HepG2 (cell line): ENCODE results near the gene AJUBA. TPM values are rescaled to one million over a fixed set of nuclear protein-coding genes. Genes with fewer than 3 reads are reported as not detected.

ENCODE experiments used
- CCDC6 ChIP-seq: sonication (generic); formaldehyde crosslinking; IDR thresholded peaks from 2 replicates; pipeline ENCODE4 v1.8.1; 2022; ENCODE audit warnings: mild to moderate bottlenecking, missing genetic modification reagents, moderate library complexity
- FOXO4 ChIP-seq: sonication (generic); formaldehyde crosslinking; conservative IDR thresholded peaks from 2 replicates; pipeline ENCODE4 v1.8.1; 2023; ENCODE audit warnings: missing genetic modification reagents
- GMEB2 ChIP-seq: IDR thresholded peaks from 2 replicates; pipeline ENCODE4 v1.6.1; 2016; ENCODE audit warnings: missing biosample characterization, missing genetic modification reagents, low read depth
- KLF15 ChIP-seq: sonication (generic); formaldehyde crosslinking; IDR thresholded peaks from 2 replicates; pipeline ENCODE4 v1.8.1; 2023; ENCODE audit warnings: borderline replicate concordance, mild to moderate bottlenecking, inconsistent platforms, missing genetic modification reagents, mixed read lengths
- MTA1 ChIP-seq: sonication (generic); formaldehyde crosslinking; IDR thresholded peaks from 2 replicates; pipeline ENCODE4 v1.4.0; 2020; ENCODE audit warnings: missing genetic modification reagents, mild to moderate bottlenecking, borderline replicate concordance
- SRSF9 ChIP-seq: fragments of 200-400 bp; formaldehyde crosslinking; IDR thresholded peaks from 2 replicates; pipeline ENCODE4 v1.6.1; 2018; ENCODE audit warnings: borderline replicate concordance, mild to moderate bottlenecking, low read depth, low read length; ENCODE audit not compliant: insufficient read depth, poor library complexity, severe bottlenecking
- UBTF ChIP-seq: sonication (generic); formaldehyde crosslinking; IDR thresholded peaks from 2 replicates; pipeline ENCODE4 v1.4.0; 2020; ENCODE audit warnings: mild to moderate bottlenecking, missing genetic modification reagents
- ZFP36L2 ChIP-seq: sonication (generic); formaldehyde crosslinking; IDR thresholded peaks from 2 replicates; pipeline ENCODE4 v1.4.0; 2020; ENCODE audit warnings: missing genetic modification reagents
- ZHX2 ChIP-seq, 2 experiments: sonication (generic) in 1 of 2; formaldehyde crosslinking in 1 of 2; IDR thresholded peaks; 2 replicates each; pipeline versions ENCODE4 v1.6.1 to v1.9.0; 2014 to 2022; ENCODE audit warnings: antibody characterized with exemption in 1 of 2, borderline replicate concordance in 1 of 2, inconsistent platforms in 1 of 2, low read depth in 1 of 2, missing genetic modification reagents in 1 of 2
- ZNF12 ChIP-seq: sonication (generic); formaldehyde crosslinking; IDR thresholded peaks from 2 replicates; pipeline ENCODE4 v1.5.0; 2020; ENCODE audit warnings: missing genetic modification reagents
- ZNF20 ChIP-seq: sonication (generic); formaldehyde crosslinking; IDR thresholded peaks from 2 replicates; pipeline ENCODE4 v1.4.0; 2020; ENCODE audit warnings: mild to moderate bottlenecking, moderate library complexity, missing genetic modification reagents
- ZNF234 ChIP-seq: sonication (generic); formaldehyde crosslinking; conservative IDR thresholded peaks from 2 replicates; pipeline ENCODE4 v1.5.1; 2020; ENCODE audit warnings: mild to moderate bottlenecking, missing genetic modification reagents
- ZNF337 ChIP-seq: sonication (generic); formaldehyde crosslinking; IDR thresholded peaks from 2 replicates; pipeline ENCODE4 v1.5.1; 2020; ENCODE audit warnings: missing genetic modification reagents, low read depth, mild to moderate bottlenecking, borderline replicate concordance
- ZNF460 ChIP-seq: sonication (generic); formaldehyde crosslinking; IDR thresholded peaks from 2 replicates; pipeline ENCODE4 v1.5.1; 2020; ENCODE audit warnings: missing genetic modification reagents, mild to moderate bottlenecking, borderline replicate concordance
- ZNF619 ChIP-seq: sonication (generic); formaldehyde crosslinking; IDR thresholded peaks from 2 replicates; pipeline ENCODE4 v1.4.0; 2020; ENCODE audit warnings: mild to moderate bottlenecking, missing genetic modification reagents
- polyA plus RNA-seq, 8 experiments: library from polyadenylated mRNA; depleted of rRNA in 3 of 8; stranded (reverse) in 7 of 8; unstranded in 1 of 8; fragments of >200 nt; fragmentation: Illumina TruSeq in 4 of 8; extraction: Trizol in 4 of 8; gene quantifications; 2 replicates each; pipeline versions ENCODE4 v1.2.1 to v1.2.3, GENCODE V29; 2011 to 2016; ENCODE audit warnings: low read depth in 4 of 8, missing spikeins in 1 of 8, mixed read lengths in 1 of 8; ENCODE audit not compliant: insufficient read depth in 1 of 8
- total RNA-seq, 5 experiments: library from RNA; depleted of rRNA; stranded (reverse); fragments of >200 nt; fragmentation: Illumina TruSeq; extraction: Trizol; gene quantifications; 2 replicates each; pipeline ENCODE4 v1.2.3, GENCODE V29; 2016; ENCODE audit warnings: low read depth in 1 of 5

Gene AJUBA
- total and polyA plus RNA-seq, 2 of the 13 experiments (the other 11 are each of a cell fraction or from before 2014, with no cell fraction given), result 157 to 241 TPM

GRCh38 chr14:22978981-22979671 is 3.2 kb downstream of the AJUBA start (continued):
- TF ChIP-seq CCDC6 (CRISPR knock-in tag) (no peak), ZFP36L2 (CRISPR knock-in tag) (no peak), UBTF (CRISPR knock-in tag) (peak; percentile 59), ZNF12 (CRISPR knock-in tag) (no peak; the same call in 1 of the 2 replicates), KLF15 (no peak), ZNF337 (CRISPR knock-in tag) (no peak), ZNF619 (CRISPR knock-in tag) (peak; percentile 94; the same call in 1 of the 2 replicates), ZHX2 (IDR thresholded peaks at IDR 0.05; ENCODE audit: low read depth) (no peak), ZHX2 (CRISPR knock-in tag; IDR thresholded peaks at IDR 0.05; ENCODE audit: borderline replicate concordance) (no peak), SRSF9 (no peak), FOXO4 (CRISPR knock-in tag) (no peak), MTA1 (CRISPR knock-in tag) (peak; percentile 80; the same call in 1 of the 2 replicates), ZNF20 (CRISPR knock-in tag) (no peak), ZNF234 (CRISPR knock-in tag) (no peak), GMEB2 (CRISPR knock-in tag) (no peak), ZNF460 (no peak)
